Hematopoietic multipotent progenitor cell treated with erythropoietin and hydrocortisone succinate and interleukin-3 and kit ligand, for 17 days (in vitro differentiated cells): Measurements from ENCODE around the gene STMP1.
"Not testable (repeated sequence)": the region's sequence is repeated elsewhere in the genome, so short reads cannot be mapped to it uniquely, and the experiment has no call there.

Experiments used
- DNase-seq: peaks from one replicate; pipeline ENCODE4 v3.0.0-alpha.2; 2015; ENCODE audit warnings: low spot score

STMP1 gene

DNA sequence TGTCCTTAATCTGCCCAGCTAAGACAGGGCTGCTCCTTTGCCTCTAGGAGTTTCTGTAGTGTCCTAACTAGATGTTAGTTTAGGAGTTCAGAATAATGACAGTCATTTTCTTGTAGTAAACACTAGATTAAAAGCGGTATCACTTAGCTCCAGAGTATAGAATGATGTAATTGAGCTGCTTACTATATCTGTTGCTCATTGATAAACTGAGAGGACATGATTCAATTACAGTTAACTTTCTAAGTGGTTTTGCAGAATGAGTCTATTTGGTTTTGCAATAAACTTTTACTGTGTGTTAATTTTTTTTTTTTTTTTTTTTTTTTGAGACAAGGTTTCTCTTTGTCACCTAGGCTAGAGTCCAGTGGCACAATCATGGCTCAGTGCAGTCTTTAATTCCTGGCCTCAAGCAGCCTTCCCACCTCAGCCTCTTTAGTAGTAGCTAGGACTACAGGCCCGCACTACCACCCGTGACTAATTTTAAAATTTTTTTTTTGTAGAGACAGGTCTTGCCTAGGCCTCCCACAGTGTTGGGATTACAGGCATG is 1.8 kb downstream of the STMP1 start:
- DNase-seq, result peak; percentile 85

DNA sequence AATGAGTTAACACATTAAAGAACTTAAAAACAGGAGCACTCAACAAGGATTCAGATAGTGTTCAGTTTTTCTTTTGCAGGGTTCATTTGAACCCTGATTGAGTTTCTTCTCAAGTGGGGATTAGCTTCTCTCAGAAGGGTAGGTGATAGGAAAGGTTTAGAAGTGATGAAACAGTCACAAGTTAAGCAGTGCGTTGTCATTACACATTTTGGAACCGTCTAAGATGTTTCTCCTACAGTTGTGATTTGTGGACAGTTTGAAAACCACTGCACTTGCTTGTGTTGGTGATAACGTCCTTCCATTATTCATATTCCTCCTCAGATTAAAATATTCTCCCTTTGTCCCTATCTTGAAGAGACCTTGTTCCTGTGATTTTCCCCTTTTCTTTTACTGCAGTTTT is 2.7 kb downstream of the STMP1 start:
- DNase-seq, result peak; percentile 74

DNA sequence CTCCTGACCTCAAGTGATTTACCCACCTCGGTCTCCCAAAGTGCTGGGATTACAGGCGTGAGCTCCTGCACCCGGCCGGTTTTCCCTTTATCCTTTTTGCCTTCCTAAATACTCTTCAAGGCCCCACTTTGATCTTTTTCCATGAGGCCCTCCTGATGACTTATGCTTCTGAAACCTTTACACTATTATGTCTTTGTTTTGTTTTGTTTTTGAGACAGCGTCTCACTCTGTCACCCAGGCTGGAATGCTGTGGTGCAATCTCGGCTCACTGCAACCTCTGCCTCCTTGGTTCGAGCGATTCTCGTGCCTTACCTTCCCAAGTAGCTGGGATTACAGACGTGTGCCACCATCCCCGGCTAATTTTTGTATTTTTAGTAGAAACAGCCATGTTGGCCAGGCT is 3.8 kb downstream of the STMP1 start:
- DNase-seq, result peak; percentile 23

DNA sequence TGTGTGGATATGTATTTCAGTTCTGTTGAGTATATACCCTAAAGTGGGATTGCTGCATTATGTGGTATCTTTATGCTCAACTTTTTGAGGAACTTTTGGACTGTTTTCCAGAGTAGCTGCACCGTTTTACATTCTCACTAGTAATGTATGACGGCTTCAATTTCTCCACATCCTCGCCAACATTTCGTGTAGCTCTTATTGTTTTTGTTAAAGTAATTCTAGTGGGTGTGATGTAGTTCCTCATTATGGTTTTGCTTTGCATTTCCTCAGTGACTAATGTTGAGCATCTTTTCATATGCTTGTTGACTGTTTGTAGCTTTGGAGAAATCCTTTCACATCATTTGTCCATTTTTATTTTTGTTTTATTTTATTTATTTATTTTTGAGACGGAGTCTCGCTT is 4.5 kb downstream of the STMP1 start:
- DNase-seq, result peak; percentile 44

DNA sequence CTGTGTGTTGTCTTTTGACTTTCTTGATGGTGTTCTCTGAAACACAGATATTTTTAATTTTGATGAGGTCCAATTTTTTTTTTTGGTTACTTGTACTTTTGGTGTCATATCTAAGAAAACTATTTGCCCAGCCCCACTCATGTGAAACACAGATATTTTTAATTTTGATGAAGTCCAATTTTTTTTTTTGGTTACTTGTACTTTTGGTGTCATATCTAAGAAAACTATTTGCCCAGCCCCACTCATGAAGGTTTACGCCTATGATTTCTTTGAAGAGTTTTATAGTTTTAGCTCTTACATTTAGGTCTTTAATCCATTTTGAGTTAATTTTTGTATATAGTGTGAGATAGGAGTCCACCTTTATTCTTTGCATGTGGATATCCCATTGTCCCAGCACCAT is 5.3 kb downstream of the STMP1 start:
- peak; percentile 54 for DNase-seq

DNA sequence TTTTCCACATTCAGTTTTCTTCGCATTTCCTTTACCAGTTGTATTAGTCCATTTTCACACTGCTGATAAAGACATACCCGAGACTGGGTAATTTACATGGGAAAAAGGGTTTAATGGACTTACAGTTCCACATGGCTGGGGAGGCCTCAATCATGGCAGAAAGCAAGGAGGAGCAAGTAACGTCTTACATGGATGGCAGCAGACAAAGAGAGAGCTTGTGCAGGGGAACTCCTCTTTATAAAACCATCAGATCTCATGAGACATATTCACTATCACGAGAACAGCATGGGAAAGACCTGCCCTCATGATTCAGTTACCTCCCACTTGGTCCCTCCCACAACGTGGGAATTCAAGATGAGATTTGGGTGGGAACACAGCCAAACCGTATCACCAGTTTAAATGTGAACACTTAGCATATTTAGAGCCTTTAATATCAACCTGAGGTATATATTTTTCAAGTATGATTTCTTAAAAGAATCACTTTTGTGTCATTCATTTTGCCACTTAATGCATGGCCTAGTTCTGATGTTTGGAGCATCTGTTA is 6.6 kb downstream of the STMP1 start:
- peak; percentile 83 for DNase-seq

DNA sequence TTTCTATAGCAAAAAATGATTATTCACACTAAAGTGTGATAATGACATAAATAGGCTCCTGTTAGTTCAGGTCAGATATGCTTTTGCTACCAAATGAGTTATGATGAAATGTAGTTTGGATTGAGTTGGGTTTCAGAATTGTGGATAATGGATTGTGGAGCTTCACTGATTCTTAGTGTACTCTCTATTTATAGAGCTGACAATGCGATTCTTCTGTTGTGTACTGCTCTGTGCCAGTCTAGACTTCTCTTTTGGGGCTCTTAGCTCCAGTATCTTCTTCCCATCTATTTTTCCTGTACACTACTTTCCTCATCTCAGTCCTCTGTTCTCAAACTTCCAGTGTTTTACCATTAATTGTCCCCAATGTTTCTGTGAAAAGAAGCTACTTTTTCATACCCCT is 7.5 kb downstream of the STMP1 start:
- peak; percentile 46 for DNase-seq

DNA sequence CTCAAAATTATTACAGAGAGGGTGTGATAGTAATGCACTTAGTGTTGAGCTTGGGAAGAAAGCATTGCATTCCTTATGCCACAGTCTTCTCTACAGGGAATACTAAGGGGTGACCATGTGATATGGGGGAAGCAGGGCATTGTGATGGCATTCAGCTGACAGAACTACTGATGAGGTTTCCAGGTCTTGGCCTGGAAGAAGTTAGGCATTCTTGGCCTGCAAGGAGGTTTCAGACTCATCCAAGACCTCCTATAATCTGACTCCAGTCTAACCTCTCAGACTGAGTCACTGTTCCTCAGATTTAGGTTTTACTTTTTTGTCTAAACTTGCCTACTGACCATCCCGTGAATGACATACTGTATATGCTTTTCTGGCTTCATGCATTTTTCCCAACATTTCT is 7.9 kb downstream of the STMP1 start:
- peak; percentile 55 for DNase-seq

DNA sequence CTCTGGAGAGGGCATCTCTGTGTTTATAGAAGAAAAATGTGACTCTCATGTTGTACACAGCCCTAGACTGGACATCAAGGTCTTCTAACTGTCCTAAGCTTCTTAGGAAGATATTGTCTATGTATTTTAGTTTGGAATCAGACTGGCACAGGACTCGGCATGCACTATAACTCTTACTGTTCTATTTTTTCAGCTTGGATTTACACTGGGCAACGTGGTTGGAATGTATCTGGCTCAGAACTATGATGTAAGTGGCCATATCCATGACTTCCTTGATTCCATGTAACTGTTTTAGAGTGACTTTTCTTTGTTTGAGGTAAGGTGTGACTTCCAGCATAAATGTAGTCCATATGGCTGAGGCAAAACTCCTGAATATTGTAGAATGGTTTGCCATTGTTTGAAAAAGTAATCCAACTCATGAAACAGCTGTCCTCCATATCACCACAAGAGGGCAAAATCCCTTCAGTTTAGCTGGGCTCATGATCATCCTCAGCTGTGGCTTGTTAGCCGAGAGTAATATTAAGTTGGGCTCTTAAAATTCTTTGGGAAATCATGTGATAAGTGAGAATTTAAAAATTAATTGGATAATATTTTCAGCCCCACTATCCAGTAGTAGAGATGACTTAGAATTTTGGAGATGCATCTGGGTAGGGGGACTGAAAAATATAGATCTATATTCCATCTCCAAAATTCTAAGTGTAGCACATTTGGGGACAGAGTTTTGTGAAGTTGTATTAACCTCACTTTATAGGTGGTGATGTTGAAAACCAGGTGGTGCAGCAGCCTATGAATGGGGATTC is 10.4 kb downstream of the STMP1 start:
- peak; percentile 84 for DNase-seq

DNA sequence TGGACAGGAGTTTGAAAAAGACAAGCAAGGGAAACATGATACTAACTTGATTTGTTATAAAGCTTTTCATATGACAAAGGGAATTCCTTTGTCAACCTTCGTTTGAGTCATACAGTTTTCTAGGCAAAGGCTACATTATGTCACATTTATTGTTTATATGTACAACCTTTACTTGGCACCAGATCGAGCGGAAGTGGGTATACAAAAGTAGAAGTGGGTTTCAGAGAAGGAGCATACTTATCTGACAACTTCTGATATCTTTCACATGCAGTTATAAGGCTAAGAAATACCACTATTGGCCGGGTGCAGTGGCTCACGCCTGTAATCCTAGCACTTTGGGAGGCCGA is 11.0 kb downstream of the STMP1 start:
- DNase-seq, result peak; percentile 39

DNA sequence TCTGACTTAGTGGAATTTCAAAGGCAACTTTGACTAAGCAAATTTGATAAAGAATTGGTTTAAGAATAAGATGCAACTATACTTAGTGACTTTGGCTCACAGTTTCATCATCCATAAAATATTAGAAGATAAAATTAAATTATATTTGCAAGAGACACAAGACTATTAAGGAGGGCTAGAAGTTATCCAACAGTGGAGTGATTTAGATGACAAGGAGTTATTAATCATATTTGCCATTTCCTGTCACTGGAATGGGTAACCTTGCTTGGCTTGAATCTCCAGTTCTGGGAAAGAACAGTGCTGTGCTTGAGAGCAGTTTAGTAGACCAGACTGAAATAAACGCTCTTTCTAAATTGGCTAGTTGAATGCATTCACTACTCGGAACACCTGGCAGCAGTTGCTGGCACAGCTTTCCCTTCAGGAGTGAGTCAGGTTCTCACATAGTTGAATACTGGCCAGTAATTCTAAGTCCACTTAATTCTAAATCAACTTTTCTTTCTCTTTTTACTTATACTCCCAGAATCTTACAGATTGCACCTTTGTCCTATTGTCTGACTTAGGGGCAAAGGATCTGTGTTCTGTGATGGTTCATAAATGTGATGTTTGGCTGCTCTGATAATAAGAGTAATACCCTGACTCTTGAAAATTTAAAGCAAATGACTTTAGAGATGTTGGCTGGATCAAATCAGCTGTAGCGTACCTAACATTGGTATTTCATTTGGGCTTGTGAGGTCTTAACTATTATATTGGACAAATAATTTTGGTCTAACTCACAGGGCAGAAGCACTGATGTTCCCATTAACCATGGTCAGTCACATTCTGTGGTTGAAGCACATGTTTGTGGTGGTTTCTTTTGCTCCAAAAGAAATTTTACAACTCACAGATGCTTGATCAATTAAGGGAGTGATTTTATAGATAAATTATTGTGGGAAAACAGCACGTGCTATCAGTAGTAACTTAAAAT is 16.6 kb downstream of the STMP1 start:
- DNase-seq, result no peak

DNA sequence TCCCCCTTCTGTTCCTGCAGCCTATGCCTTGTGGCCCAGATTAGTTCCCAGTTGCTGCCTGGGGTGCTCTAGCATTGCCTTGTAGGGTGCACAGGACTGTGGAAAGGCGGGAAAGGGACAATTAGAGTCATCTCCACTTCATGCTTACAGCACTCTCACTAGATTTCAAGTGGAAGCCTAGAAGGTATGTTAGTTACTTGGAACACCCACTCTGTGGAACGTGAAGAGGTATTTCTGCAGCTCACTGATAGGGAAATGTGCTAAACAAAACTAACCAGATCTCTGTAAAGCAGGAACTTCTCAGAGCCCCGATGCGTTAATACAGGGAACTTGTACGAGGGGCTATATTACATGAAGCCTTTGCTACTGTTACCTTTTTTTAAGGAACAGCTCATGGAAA is 19.4 kb downstream of the STMP1 start:
- peak; percentile 26 for DNase-seq

DNA sequence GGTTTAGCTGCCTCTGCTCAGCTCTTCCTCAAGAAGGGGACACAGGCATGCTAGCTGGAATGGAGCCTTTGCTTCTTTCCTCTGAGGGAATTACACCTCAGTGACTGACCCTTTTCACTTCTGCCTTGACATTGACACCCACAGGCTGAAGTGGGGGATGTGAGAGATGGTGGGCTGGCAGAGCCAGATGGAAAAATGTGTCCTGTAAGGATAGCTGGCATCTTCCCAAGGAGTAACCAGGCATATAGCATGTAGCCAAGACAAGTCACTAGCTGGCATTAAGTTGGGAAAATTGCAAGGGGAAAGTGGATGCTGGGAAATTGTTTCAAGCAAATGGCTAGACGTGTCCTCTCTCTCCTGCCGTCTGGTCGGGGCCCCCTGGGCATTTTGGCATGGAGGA is 19.9 kb downstream of the STMP1 start:
- no peak for DNase-seq

DNA sequence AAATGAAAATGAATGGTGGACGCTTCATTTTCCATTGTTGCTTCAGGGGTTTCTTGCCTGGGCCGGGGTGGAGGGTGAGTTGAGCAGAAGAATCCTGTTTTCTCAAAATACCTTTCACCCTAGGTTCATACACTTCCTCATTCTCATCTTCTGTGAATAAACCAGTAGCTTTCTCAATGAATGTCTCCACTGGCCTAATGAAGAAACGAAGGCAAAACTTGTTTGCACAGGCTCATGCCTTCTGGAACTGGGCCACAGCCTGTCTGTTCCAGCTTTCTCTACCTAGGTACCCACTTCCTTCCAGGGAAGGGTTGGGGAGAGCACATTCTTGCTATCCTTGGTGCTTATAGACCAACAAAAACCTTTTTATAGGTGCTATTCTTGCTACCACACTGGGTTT is 21.3 kb downstream of the STMP1 start:
- no peak for DNase-seq

DNA sequence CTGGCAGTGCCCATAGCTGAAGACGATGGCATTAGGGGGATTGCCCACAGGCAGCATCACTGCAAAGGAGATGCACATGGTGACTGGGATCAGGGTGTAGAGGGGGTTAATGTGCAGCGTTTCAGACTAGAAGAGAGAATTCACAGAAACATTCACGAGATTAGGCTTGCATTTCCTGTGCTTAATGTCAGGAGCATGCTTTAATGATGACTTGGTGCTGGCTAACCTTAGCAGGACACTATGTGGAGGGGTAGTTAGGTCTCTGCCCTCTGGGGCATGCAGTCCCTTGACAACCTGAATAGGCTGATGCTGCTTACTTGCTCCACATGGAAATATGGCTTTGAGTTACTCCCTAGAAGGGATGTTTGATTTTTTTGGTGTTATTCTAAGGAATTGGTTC is 21.8 kb downstream of the STMP1 start:
- no peak for DNase-seq

DNA sequence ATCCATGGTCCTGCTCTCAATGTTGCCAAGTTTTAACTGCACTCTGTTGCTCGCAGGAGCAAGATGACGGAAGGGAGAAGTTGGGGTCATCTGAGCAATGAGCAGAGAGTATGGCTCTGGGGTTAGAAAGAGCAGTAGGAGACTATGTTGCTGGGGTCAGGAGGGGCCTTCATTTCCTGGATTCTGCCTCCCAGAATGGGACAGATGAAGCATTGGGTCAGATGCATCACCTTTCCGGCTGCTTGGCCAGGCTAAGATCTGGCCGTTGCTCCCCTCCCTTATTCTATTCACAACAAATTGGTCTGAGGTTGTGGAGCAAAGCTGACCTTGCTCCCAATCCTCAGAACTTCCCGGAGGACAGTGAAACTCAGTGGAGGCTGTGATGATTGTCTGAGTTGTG is 22.4 kb downstream of the STMP1 start:
- DNase-seq, result no peak

DNA sequence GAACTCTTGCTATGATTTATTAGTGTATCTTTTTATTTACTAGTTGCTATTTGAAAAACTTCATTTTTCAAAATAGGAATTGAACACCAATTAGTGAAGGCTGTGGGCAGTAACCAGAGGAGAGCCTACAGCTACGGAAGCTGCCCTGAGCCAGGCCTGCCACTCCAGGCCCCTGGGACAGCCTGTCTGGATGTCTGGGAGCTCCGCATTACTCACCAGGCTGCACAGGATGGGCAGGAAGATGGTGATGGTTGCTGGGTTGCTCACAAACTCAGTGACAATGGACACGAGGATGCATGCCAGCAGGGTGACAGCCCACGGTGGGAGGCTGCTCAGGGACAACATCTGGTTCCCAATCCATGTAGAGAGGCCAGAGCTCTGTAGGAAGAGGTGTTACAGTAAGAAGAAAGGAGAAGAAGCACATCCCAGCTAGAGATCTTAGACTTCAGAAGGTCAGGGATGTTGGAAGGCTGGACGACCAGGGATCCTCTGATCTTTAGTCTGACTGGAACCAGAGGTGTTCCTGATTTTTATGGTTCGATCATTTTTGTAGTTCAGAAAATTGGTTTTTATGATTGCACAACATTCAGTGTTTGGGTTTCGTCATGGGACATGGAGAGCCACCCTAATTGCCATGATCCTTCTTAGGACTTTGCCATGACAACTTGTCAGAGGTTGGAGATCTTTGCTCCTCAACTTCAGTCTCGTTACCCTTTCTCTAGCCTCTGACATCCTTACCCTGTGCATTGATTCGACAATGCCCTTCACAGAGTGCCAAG is 23.2 kb downstream of the STMP1 start:
- DNase-seq, result no peak

DNA sequence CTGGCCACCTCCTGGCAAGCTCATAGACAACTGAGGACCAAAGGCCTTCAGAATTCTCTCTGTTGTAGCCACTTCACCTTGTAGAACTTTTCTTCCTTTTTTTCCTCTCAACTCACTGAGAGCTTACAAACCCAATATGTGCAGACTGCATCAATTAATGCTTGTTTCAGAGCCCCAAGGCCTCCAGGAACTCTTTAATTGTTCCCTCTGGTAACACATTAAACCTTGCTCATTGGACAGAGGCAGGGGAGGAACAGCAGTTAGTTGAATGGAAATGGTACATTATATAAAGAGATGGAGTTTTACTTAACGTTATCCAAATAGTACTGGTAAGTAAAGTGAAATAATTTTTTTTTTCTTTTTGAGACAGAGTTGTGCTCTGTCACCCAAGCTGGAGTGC is 25.2 kb downstream of the STMP1 start:
- DNase-seq, result no peak

DNA sequence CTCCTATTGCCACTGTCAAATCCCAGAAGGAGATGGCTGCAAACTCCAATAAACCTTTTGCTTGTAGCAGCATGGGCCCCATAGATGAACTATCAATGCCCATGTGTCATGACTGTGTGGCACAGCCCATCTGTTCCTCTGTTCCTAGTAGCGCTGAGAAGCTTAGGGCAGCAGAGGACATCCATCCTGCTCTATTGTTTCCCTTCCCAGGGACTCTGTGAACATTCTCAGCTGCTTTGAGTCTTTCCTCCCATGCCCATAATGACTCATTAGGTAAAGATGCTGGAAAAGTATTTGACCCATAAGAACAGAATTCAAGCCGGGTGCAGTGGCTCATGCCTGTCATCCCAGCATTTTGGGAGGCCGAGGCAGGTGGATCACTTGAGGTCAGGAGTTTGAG is 28.3 kb downstream of the STMP1 start:
- no peak for DNase-seq

DNA sequence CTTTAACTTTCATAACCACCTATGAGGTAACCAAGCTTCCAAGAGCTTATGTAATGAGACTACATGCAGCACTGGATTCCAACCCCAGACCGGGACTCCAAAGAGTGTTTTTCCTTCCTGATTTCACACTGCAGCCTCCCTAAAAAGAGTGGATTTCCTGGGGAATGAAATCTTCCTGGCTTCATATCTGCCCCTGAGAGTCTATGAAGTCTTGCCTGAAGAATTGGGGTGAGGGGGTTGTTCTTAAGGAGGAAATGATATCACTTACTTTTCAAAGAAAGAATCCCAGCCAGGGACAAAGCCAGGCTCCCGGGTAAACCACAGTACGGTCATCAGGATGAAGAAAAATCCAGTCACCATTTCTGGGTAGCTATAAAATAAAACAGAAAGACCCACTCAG is 29.7 kb downstream of the STMP1 start:
- no peak for DNase-seq

DNA sequence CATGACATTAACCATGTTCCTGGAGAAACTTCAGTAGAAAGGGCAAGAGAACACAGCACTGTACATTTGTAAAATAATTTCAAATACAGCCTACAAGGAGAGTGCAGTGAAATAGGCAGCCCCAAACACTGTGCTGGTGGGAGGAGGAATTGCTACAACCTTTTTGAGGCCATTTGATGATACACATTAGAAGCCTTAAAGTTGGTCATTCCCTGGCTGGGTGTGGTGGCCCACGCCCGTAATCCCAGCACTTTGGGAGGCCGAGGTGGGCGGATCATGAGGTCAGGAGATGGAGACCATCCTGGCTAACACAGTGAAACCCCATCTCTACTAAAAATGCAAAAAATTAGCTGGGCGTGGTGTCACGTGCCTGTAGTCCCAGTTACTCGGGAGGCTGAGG is 30.3 kb downstream of the STMP1 start:
- DNase-seq, result not testable (repeated sequence)

DNA sequence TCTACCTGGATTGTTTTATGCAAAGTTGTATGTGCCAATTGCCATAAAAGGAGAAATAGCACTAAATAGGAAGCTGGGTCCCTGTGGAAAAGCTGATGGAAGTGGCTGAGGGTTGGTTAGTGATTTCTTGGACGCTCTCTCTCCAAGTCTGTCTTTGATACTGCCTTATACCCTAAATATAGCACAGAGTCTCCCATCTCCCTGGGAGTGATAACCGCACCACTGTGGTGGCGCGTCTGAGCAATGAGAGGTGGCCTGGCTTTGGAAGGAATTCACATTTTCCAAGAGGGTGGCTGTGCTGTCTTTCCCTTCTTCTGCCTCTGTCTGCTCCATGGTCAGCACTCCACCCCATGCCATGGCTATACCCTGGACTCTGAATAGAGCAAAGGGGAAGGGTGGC is 31.2 kb downstream of the STMP1 start:
- DNase-seq, result no peak
